Osteocyte (in vitro differentiated cells): Measurements from ENCODE around the gene DPYD. TPM values are rescaled to one million over a fixed set of nuclear protein-coding genes. Genes with fewer than 3 reads are reported as not detected.

Experiments
- DNase-seq: peaks from one replicate; pipeline ENCODE4 v3.0.0; 2021; ENCODE audit warnings: mixed read lengths; ENCODE audit not compliant: unreplicated experiment; ENCODE audit errors: extremely low spot score
- H3K27ac Mint-ChIP-seq: one replicate; pipeline ENCODE4 v1.8.0; 2021; ENCODE audit warnings: mild to moderate bottlenecking, mixed read lengths; ENCODE audit not compliant: unreplicated experiment
- H3K27me3 Mint-ChIP-seq: one replicate; pipeline ENCODE4 v1.8.0; 2021; ENCODE audit warnings: mixed read lengths; ENCODE audit not compliant: unreplicated experiment
- H3K36me3 Mint-ChIP-seq: one replicate; pipeline ENCODE4 v1.8.0; 2021; ENCODE audit warnings: mixed read lengths; ENCODE audit not compliant: unreplicated experiment
- H3K4me1 Mint-ChIP-seq: one replicate; pipeline ENCODE4 v1.8.0; 2021; ENCODE audit warnings: mixed read lengths; ENCODE audit not compliant: unreplicated experiment
- H3K4me3 Mint-ChIP-seq: one replicate; pipeline ENCODE4 v1.8.0; 2021; ENCODE audit warnings: mild to moderate bottlenecking, moderate library complexity, mixed read lengths; ENCODE audit not compliant: unreplicated experiment
- H3K9me3 Mint-ChIP-seq: one replicate; pipeline ENCODE4 v1.8.0; 2021; ENCODE audit warnings: mixed read lengths; ENCODE audit not compliant: unreplicated experiment
- CTCF ChIP-seq: fragments of 200-600 bp; sonication (generic); IDR thresholded peaks from 2 replicates; pipeline ENCODE4 v1.5.0; 2021; ENCODE audit warnings: antibody characterized with exemption, mild to moderate bottlenecking, moderate library complexity
- total RNA-seq: library from RNA; stranded (reverse); gene quantifications from 2 replicates; pipeline ENCODE4 v1.2.1, GENCODE V29; 2021

The DPYD gene
- total RNA-seq, 1 donor from 2014 or later = 44.0 TPM

- Mint-ChIP-seq H3K27ac (no peak overlapping the region), H3K4me1 (peaks cover 2% of the 10 kb centered on the region), H3K27me3 (no peaks in the 10 kb centered on the region), H3K9me3 (peaks cover 4% of the 10 kb centered on the region), H3K4me3 (no peak overlapping the region), H3K36me3 (peaks cover 30% of the 10 kb centered on the region)
- no peak for DNase-seq
- no peak for TF ChIP-seq CTCF
Observed at GRCh38 chr1:97680470-97680869, 240.4 kb downstream of the DPYD start.

GRCh38 chr1:97677702-97678101, 243.1 kb downstream of the DPYD start:
- Mint-ChIP-seq H3K9me3 (no peaks in the 10 kb centered on the region), H3K27ac (no peak overlapping the region), H3K36me3 (peaks cover 28% of the 10 kb centered on the region), H3K4me1 (peaks cover 2% of the 10 kb centered on the region), H3K4me3 (no peak overlapping the region), H3K27me3 (no peaks in the 10 kb centered on the region)
- TF ChIP-seq CTCF = no peak
- no peak for DNase-seq

- no peak overlapping the region for H3K27ac Mint-ChIP-seq
- no peaks in the 10 kb centered on the region for H3K9me3 Mint-ChIP-seq
- TF ChIP-seq CTCF = no peak
- peaks cover 4% of the 10 kb centered on the region for H3K4me1 Mint-ChIP-seq
- DNase-seq = no peak
- H3K27me3 Mint-ChIP-seq = no peaks in the 10 kb centered on the region
- peaks cover 28% of the 10 kb centered on the region for H3K36me3 Mint-ChIP-seq
- H3K4me3 Mint-ChIP-seq = no peak overlapping the region
Observed at GRCh38 chr1:97674517-97674916, 246.3 kb downstream of the DPYD start.

- peak overlapping the region; percentile 13 for H3K27ac Mint-ChIP-seq
- DNase-seq = no peak
Observed at GRCh38 chr1:97668945-97669344, 251.9 kb downstream of the DPYD start.

GRCh38 chr1:97660431-97661105, 260.3 kb downstream of the DPYD start:
- Mint-ChIP-seq H3K27me3 (no peaks in the 10 kb centered on the region), H3K36me3 (peaks cover 2% of the 10 kb centered on the region)

More at GRCh38 chr1:97668945-97669344, 251.9 kb downstream of the DPYD start:
- TF ChIP-seq CTCF = peak; percentile 48
- H3K27me3 Mint-ChIP-seq = no peaks in the 10 kb centered on the region
- H3K4me3 Mint-ChIP-seq = no peak overlapping the region
- no peaks in the 10 kb centered on the region for H3K9me3 Mint-ChIP-seq
- H3K36me3 Mint-ChIP-seq = peaks cover 12% of the 10 kb centered on the region
- peaks cover 12% of the 10 kb centered on the region for H3K4me1 Mint-ChIP-seq

More at GRCh38 chr1:97660431-97661105, 260.3 kb downstream of the DPYD start:
- no peak for TF ChIP-seq CTCF
- Mint-ChIP-seq H3K27ac (no peak overlapping the region), H3K9me3 (no peaks in the 10 kb centered on the region), H3K4me3 (no peak overlapping the region), H3K4me1 (no peaks in the 10 kb centered on the region)
- DNase-seq = no peak
